Ascending aorta (tissue), 2 donors: ENCODE data around the gene PTCSC3. TPM values are rescaled to one million over a fixed set of nuclear protein-coding genes. Genes with fewer than 3 reads are reported as not detected.

Experiments used
- DNase-seq, 2 donors: peaks; one replicate each; pipeline ENCODE4 v3.0.0-alpha.2; 2019; ENCODE audit warnings: low spot score in 2 of 2
- H3K27ac ChIP-seq, 2 donors: fragments of 200-600 bp; sonication (generic); one replicate each; pipeline ENCODE4 v1.5.1; 2016 to 2017; ENCODE audit warnings: mild to moderate bottlenecking in 1 of 2
- H3K27me3 ChIP-seq: fragments of 200-600 bp; sonication (generic); one replicate; pipeline ENCODE4 v1.5.1; 2017
- H3K36me3 ChIP-seq, 2 donors: fragments of 200-600 bp; sonication (generic); one replicate each; pipeline ENCODE4 v1.5.1; 2016
- H3K4me1 ChIP-seq, 2 donors: fragments of 200-600 bp; sonication (generic); one replicate each; pipeline ENCODE4 v1.5.1; 2016 to 2017; ENCODE audit warnings: mild to moderate bottlenecking in 1 of 2
- H3K4me3 ChIP-seq, 2 donors: fragments of 200-600 bp; sonication (generic); one replicate each; pipeline ENCODE4 v1.5.1; 2016 to 2017; ENCODE audit warnings: mild to moderate bottlenecking in 1 of 2
- H3K9me3 ChIP-seq, 2 donors: fragments of 200-600 bp; sonication (generic); one replicate each; pipeline ENCODE4 v1.5.1; 2016
- intact Hi-C: fragments of 100-400 bp; cut with DNase I; formaldehyde crosslinking; loops from one replicate; pipeline ENCODE4 v1.15.1; 2023
- total RNA-seq: library from RNA; depleted of rRNA; stranded (reverse); fragments of >200 nt; gene quantifications from one replicate; pipeline ENCODE4 v1.1.0, GENCODE V29; 2016
- TF ChIP-seq, protein P1 (sequence below), 3 experiments: fragments of 200-600 bp in 2 of 3; fragments of 450-650 bp in 1 of 3; sonication (generic) in 2 of 3; IDR thresholded peaks; one replicate each; pipeline ENCODE4 v1.5.1; 2016 to 2019; ENCODE audit warnings: antibody characterized with exemption in 3 of 3, mild to moderate bottlenecking in 1 of 3, moderate library complexity in 1 of 3

PTCSC3 gene
- total RNA-seq, 1 donor from 2014 or later: not detected

- peaks cover 0 to 4% of the 10 kb centered on the region in 2 donors for H3K9me3 ChIP-seq
- no peak overlapping the region for H3K4me3 ChIP-seq
- TF ChIP-seq, protein P1, sequence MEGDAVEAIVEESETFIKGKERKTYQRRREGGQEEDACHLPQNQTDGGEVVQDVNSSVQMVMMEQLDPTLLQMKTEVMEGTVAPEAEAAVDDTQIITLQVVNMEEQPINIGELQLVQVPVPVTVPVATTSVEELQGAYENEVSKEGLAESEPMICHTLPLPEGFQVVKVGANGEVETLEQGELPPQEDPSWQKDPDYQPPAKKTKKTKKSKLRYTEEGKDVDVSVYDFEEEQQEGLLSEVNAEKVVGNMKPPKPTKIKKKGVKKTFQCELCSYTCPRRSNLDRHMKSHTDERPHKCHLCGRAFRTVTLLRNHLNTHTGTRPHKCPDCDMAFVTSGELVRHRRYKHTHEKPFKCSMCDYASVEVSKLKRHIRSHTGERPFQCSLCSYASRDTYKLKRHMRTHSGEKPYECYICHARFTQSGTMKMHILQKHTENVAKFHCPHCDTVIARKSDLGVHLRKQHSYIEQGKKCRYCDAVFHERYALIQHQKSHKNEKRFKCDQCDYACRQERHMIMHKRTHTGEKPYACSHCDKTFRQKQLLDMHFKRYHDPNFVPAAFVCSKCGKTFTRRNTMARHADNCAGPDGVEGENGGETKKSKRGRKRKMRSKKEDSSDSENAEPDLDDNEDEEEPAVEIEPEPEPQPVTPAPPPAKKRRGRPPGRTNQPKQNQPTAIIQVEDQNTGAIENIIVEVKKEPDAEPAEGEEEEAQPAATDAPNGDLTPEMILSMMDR (IDR thresholded peaks at IDR 0.05): no peak
- H3K36me3 ChIP-seq: no peaks in the 10 kb centered on the region
- no peaks in the 10 kb centered on the region for H3K4me1 ChIP-seq
- no peaks in the 10 kb centered on the region for H3K27me3 ChIP-seq
- no peak for DNase-seq
- H3K27ac ChIP-seq: no peak overlapping the region
- intact Hi-C loops: no loop called here
Observed at GRCh38 chr14:36151335-36151734, 25.2 kb downstream of the PTCSC3 start.

GRCh38 chr14:36134038-36134437 lies 42.5 kb downstream of the PTCSC3 start:
- intact Hi-C loops: no loop called here
- H3K4me1 ChIP-seq: no peaks in the 10 kb centered on the region

GRCh38 chr14:36132826-36133225 lies 43.7 kb downstream of the PTCSC3 start:
- intact Hi-C loops: no loop called here

More at GRCh38 chr14:36134038-36134437, 42.5 kb downstream of the PTCSC3 start:
- TF ChIP-seq, protein P1 (IDR thresholded peaks at IDR 0.05): no peak
- Histone ChIP-seq H3K9me3 (no peaks in the 10 kb centered on the region), H3K36me3 (no peaks in the 10 kb centered on the region), H3K27ac (no peak overlapping the region), H3K27me3 (no peaks in the 10 kb centered on the region), H3K4me3 (no peak overlapping the region)
- DNase-seq: no peak

GRCh38 chr14:36130186-36130585 lies 46.3 kb downstream of the PTCSC3 start:
- Histone ChIP-seq H3K9me3 (no peaks in the 10 kb centered on the region), H3K4me1 (no peaks in the 10 kb centered on the region), H3K27ac (no peak overlapping the region), H3K27me3 (no peaks in the 10 kb centered on the region), H3K4me3 (no peak overlapping the region), H3K36me3 (no peaks in the 10 kb centered on the region)
- TF ChIP-seq, protein P1 (IDR thresholded peaks at IDR 0.05): no peak
- DNase-seq: no peak
- intact Hi-C loops: no loop called here

More at GRCh38 chr14:36132826-36133225, 43.7 kb downstream of the PTCSC3 start:
- TF ChIP-seq, protein P1 (IDR thresholded peaks at IDR 0.05): no peak
- no peak for DNase-seq
- no peaks in the 10 kb centered on the region for H3K36me3 ChIP-seq
- no peaks in the 10 kb centered on the region for H3K27me3 ChIP-seq
- no peak overlapping the region for H3K4me3 ChIP-seq
- H3K4me1 ChIP-seq: no peaks in the 10 kb centered on the region
- no peak overlapping the region for H3K27ac ChIP-seq
- no peaks in the 10 kb centered on the region for H3K9me3 ChIP-seq

DNA sequence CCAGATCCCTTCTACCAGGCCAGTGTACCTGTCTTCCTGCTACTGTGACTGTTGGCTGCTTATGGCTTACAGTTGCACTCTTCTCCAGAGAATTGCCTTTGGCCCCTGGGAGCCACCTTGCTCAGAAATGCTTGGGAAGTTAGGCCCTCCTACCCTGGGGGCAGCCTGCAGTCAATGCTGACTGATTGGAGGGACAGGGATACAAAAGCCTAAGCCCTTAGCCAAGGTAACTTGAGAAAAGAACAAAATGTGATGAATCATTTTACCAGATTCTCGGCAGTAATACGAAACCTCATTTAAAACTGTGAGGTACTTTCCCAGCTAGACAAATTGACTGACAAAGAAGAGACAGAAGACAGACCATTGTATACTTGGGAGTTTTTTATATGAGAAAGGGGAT lies 47.3 kb downstream of the PTCSC3 start:
- Histone ChIP-seq H3K4me3 (no peak overlapping the region), H3K4me1 (no peaks in the 10 kb centered on the region), H3K36me3 (no peaks in the 10 kb centered on the region), H3K27ac (no peak overlapping the region), H3K27me3 (no peaks in the 10 kb centered on the region), H3K9me3 (no peaks in the 10 kb centered on the region)
- intact Hi-C loops: no loop called here
- TF ChIP-seq, protein P1 (IDR thresholded peaks at IDR 0.05): no peak
- DNase-seq: no peak

DNA sequence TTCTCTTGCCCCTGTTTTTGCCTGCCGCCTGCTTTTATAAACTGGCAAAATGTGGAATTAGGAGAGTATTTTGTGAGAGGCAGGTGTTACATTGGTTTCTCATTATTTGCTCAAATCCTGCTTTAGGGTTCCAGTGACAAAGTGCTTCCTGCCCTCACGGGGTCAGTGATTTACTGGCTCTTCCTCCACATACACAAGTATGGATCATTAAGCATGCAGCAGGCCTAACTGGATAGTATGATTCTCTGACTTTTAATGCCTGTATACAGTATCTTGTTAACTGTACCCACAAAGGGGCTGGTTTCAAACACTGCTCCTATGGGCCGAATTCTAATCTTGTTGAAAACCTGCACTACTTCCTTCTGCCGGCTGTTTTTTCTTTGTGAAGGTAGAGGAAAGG lies 63.2 kb downstream of the PTCSC3 start:
- intact Hi-C loops: no loop called here
- H3K27ac ChIP-seq: no peak overlapping the region
- no peaks in the 10 kb centered on the region for H3K27me3 ChIP-seq
- no peaks in the 10 kb centered on the region for H3K4me1 ChIP-seq
- no peaks in the 10 kb centered on the region for H3K9me3 ChIP-seq
- TF ChIP-seq, protein P1 (IDR thresholded peaks at IDR 0.05): no peak
- H3K36me3 ChIP-seq: no peaks in the 10 kb centered on the region
- H3K4me3 ChIP-seq: no peak overlapping the region
- DNase-seq: no peak
